Neural progenitor cell (in vitro differentiated cells): ENCODE measurements around the gene UNC5B.

Experiments
- EZH2 ChIP-seq: fragments of 200-600 bp; sonication (generic); IDR thresholded peaks from 2 replicates; pipeline ENCODE4 v1.6.1; 2017; ENCODE audit warnings: antibody characterized with exemption, mild to moderate bottlenecking, moderate library complexity
- TF ChIP-seq, protein P1 (sequence below): fragments of 200-600 bp; sonication (generic); IDR thresholded peaks from 2 replicates; pipeline ENCODE4 v1.5.1; 2017; ENCODE audit warnings: antibody characterized with exemption, mild to moderate bottlenecking

GRCh38 chr10:71302451-71302850, 90.1 kb downstream of the UNC5B start:
- TF ChIP-seq, protein P1, sequence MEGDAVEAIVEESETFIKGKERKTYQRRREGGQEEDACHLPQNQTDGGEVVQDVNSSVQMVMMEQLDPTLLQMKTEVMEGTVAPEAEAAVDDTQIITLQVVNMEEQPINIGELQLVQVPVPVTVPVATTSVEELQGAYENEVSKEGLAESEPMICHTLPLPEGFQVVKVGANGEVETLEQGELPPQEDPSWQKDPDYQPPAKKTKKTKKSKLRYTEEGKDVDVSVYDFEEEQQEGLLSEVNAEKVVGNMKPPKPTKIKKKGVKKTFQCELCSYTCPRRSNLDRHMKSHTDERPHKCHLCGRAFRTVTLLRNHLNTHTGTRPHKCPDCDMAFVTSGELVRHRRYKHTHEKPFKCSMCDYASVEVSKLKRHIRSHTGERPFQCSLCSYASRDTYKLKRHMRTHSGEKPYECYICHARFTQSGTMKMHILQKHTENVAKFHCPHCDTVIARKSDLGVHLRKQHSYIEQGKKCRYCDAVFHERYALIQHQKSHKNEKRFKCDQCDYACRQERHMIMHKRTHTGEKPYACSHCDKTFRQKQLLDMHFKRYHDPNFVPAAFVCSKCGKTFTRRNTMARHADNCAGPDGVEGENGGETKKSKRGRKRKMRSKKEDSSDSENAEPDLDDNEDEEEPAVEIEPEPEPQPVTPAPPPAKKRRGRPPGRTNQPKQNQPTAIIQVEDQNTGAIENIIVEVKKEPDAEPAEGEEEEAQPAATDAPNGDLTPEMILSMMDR, result no peak
- no peak for TF ChIP-seq EZH2
